ENCODE measurements around the gene OR2C3.
"Not testable (repeated sequence)": the region's sequence is repeated elsewhere in the genome, so short reads cannot be mapped to it uniquely, and the experiment has no call there.

OR2C3 gene

DNA sequence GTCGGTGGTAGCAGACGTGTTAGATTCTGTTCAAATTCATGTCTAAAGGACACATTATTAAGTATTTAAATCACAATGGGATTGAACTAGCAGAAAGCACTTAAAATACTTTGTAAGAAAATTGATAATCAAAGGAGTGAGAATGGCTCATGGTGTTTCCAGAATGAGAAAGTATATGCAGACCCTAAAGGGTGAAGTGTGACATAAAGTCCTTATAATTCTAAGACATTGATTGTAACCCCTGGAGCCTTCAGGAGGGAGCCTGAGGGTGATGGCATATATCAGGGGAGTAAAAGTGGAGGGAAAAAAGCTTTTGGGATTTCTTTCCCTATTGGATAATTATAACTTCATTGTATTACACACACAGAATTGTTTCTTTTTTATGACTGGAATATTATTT is at the start of gene OR2C3:
Gene OR2C3, minus strand, starts transcription at position 101 of the 400 bp plus-strand sequence. CDS start 3,929 bp downstream, outside the sequence.
- DNase-seq, result no peak

DNA sequence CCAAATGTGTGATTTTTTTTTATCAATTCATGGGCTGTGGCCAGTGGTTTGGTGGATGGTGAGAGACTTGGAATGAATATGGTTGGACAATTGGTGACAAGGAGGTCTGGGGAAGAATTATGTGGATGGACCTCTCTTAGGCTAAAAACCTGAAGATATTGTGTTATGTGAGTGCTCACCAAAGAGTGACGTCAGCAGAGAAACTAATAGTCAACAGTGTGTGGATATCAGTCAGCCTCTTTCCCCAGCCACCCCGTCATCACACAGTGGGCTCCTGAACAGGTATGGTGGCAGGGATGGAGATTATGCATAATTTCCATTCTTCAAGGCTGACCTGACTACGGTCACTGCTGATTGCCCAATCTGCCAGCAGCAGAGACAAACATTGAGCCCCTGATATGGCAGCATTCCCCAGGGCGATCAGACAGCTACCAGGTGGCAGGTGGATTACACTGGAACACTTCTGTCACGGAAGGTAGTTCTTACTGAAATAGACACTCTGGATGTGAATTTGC is 42.8 kb upstream of the OR2C3 start:
- no peak for DNase-seq

GRCh38 chr1:247576514-247576913 is 40.3 kb upstream of the OR2C3 start:
- no peak for DNase-seq

DNA sequence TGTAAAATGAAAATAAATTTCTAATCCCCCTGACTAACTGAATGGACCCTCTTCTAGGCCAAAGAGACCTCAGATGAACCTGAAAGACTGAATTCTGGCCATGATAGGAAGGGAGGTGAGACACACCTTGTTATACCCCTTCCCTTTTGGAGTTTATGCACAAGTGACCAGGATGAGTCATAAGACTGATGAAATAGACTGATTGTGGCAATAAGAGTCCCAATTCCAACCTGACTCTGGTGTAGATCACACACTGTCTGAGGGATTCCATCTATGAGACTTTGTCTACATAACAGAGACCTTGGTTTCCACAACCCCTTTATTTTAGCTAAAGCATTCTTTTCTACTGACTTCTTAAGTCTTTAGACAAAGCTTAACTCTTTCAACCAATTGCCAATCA is 38.4 kb upstream of the OR2C3 start:
- DNase-seq, result no peak

DNA sequence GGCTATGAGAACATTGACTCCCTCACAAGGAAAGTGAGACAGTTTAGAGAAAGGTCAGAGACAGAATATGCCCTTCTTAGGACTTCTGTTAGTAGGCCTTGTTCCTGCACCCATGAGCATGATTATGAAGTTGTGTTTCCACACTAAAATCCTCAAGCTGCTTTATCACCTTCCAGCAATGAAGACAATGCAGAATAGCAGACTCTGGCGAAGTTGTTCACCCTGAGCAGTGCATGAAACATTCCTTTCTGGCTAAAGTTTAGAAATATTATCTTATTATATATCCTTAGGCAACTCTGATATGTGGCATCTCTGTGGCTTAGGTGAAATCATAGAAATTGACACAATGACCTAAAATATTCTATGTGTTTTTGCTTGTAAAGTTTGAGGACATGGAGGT is 38.0 kb upstream of the OR2C3 start:
- DNase-seq, result no peak

GRCh38 chr1:247562198-247562597 is 26.0 kb upstream of the OR2C3 start:
- DNase-seq, result no peak

GRCh38 chr1:247561711-247562110 is 25.5 kb upstream of the OR2C3 start:
- no peak for DNase-seq

GRCh38 chr1:247557926-247558674 is 21.9 kb upstream of the OR2C3 start:
- no peak for DNase-seq

DNA sequence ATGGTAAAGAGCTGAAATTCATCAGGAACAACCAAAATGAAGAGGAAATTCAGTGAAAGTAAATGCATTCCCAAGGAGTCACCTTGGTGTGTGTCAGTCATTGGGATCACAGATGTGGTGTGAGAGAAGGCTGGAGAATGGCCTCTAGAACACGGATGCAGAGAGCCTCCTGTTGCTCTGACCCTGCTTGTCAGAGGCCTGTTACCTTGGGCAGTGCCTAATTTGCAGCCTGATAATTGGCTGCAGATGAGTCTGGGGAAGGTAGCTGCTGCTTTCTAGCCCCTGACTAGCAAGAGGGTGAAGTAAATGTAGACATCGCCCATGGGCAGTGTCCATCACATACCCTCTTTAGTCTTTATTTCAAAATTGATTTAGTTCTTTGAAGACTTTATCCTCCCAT is 16.0 kb upstream of the OR2C3 start:
- DNase-seq, result no peak

- no peak for DNase-seq
Measured at GRCh38 chr1:247551721-247552120, 15.5 kb upstream of the OR2C3 start.

DNA sequence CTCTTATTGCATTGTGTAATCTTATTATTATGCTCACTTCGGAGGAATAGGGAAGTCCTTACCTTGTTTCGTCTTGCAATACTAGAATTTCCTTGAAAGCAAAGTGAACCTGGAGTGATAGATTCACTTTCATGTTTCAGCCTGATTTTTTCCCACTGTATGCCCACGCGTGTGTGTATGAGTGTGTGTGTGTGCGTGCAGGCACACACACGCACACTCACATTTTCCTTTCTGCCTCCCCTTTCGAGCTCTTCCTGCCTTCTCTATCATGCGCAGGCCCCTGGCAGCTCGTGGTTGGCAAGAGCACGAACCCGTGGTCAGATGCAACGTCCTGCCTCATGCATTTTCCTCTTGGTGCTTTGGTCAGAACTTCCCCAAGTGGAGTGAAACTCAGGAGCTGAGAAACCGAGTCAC is 12.5 kb upstream of the OR2C3 start, which contains the start of gene GCSAML:
Gene GCSAML, plus strand, starts transcription at position 366 of the 414 bp plus-strand sequence. CDS start 58 bp downstream, outside the sequence.
- no peak for DNase-seq

GRCh38 chr1:247548092-247548491 is 11.9 kb upstream of the OR2C3 start:
- DNase-seq, result no peak

DNA sequence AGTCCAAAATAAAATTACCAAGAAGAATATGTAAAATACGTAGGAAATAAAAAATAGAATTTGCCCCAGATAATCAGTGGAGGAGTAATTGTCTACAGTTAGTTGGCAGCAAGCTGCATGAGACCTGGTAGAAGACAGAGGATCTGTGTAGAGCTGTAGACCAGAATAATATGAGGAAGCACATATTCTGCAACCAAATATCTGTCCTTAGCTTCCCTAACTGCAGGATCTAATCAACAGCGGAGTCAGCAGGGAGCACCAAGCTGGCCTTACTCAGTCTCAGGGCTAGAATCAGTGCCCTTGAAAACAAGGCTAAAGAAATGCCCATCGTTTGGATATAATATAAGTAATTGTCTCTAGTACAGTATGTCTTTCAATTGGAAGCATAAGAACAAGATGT is 6.6 kb upstream of the OR2C3 start:
- no peak for DNase-seq

GRCh38 chr1:247540581-247540980 is 4.3 kb upstream of the OR2C3 start:
- DNase-seq, result no peak

- DNase-seq, result no peak
Measured at GRCh38 chr1:247539215-247539614, 3.0 kb upstream of the OR2C3 start.

GRCh38 chr1:247538561-247538960 is 2.3 kb upstream of the OR2C3 start:
- no peak for DNase-seq

DNA sequence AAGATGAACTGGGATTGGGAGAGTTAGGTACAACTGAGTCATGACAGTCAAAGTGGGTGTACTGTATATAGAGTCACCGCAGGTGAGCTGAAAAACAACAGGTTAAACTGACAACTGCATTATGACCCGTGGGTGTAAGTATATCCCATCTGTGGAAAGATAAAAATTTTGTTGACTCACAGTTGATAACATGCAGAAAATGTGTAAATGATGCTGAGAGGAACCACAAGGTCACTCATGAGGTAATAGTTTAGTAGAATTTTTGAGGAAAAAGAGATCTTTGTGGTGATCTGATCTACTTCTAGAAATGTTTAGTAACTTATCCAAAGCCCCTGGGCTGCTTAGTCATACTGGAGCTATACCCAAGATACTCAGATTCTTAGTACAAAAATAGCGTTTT is 838 bp downstream of the OR2C3 start:
- no peak for DNase-seq

DNA sequence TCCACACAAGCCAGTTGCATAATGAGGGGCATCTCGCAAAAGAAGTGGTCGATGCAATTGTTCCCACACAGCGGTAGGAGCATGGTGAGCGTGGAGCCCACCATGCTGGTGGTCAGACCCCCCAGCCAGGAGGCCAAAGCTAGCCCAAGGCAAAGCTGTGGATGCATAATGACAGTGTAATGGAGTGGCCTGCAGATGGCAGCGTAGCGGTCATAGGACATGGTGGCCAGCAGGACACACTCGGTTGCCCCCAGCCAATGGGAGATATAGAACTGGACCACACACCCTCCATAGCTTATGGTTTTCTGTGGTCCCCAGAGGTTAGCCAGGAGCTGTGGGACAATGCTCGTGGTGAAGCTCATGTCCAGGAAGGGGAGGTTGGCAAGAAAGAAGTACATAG is 4.3 kb downstream of the OR2C3 start:
- no peak for DNase-seq

DNA sequence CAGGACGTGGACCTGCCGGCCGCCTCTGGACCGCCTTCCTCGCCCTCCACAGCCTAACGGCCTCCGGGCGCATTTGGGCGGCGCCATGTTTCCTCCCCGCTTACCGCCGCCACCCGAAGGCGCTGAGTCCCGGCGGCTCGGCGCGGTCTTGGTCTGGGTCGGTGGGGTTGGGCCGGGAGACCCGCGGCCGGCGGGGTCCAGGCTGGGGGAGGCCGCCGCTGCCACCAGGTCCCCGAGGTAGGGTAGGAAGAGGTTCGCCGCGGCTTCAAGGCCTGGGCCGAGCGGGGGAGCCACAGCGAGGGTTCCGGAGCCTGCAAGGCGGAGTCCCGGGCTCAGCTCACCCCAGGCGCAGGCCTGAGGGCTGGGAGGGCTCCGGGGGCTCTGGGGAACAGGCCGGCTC is 5.5 kb downstream of the OR2C3 start:
- no peak for DNase-seq

DNA sequence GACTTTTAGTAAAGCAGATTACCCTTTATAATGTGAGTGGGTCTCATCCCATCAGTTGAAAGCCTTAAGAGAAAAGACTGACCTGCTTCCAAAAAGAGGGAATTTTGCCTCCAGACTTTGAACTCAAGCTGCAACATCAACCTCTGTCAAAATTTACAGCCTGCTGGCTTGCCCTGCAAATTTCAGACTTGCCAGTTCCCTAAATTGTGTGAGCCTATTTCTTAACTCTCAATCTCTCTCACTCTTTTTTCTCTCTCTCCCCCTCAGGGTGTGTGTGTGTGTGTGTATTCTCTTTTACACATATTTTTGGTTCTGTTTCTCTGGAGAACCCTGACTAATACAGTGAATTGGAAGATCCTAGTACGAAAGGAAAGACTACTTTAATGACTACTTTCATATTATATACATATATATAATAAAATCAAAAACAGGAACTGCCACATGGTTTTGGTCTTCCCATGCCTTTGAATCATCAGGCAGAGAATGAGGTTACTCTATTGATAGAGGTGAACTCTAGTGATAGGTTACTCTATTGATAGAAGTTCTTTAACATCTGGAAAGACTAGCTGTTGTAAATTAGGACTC is 6.4 kb downstream of the OR2C3 start:
- DNase-seq, result no peak

DNA sequence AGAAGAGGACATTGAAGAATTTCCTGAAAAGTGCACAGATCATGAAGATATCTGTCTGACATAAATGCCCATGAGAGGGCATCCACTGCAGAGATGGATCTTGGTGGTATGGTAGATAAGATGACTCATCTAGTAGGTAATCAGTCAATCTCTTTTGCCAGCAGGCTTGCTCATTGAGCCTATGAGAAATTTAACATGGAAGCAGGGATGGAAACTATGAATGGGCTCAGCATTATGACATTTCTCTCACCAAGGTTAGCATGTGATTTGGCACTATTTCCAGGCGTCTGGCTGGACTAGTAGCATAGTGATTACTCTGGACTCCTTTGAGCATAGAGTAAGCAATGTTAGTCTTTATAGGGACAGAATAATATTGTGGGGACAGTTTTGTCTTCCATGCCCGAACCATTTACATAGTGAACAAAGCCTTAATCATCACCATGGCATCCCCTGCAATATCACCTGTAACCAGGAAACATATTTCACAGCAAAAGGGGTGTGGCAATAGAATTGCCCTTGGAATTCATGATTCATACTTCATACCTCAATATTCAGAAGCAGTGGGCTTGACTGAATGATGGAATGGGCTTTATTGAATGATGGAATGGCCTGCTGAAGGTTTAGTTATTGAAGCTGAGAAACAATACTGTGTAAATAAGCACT is 7.3 kb downstream of the OR2C3 start:
- no peak for DNase-seq

DNA sequence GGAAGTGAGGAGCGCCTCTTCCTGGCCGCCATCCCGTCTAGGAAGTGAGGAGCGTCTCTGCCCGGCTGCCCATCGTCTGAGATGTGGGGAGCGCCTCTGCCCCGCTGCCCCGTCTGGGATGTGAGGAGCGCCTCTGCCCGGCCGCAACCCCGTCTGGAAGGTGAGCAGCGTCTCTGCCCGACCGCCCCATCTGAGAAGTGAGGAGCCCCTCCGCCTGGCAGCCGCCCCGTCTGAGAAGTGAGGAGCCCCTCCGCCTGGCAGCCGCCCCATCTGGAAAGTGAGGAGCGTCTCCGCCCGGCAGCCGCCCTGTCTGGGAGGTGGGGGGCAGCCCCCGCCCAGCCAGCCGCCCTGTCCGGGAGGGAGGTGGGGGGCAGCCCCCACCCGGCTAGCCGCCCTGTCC is 14.4 kb downstream of the OR2C3 start:
- DNase-seq, result not testable (repeated sequence)

GRCh38 chr1:247518613-247518891 is 17.7 kb downstream of the OR2C3 start:
- DNase-seq, result no peak

All from activated CD8-positive, alpha-beta memory T cell treated with anti-CD3 and anti-CD28 coated beads for 24 hours (primary cell).